ENCODE results near the gene OVCH1. TPM values are rescaled to one million over a fixed set of nuclear protein-coding genes. Genes with fewer than 3 reads are reported as not detected.

Gene OVCH1
- total RNA-seq = 0.12 and 0.53 TPM in 2 replicates
- not detected in 2 replicates for polyA plus RNA-seq

GRCh38 chr12:29497588-29497987 is at the start of gene OVCH1:
Gene OVCH1 (minus strand): TSS chr12:29497686. CDS start chr12:29497686, 0 bp downstream.
- WGBS (ENCODE audit: low lambda C conversion rate, missing lambda C conversion rate) = 95% methylated on average over 18 of the region's 18 CpGs

GRCh38 chr12:29547151-29547632 is 49.7 kb upstream of the OVCH1 start:
- no peaks in the 10 kb centered on the region for H3K27me3 ChIP-seq
- no peaks in the 10 kb centered on the region for H3K9me3 ChIP-seq (ENCODE audit: low read depth)
- H3K79me2 ChIP-seq = no peaks in the 10 kb centered on the region
- TF ChIP-seq EZH2 (IDR thresholded peaks at IDR 0.05; ENCODE audit: borderline replicate concordance) (no peak), EZH2phosphoT487 (IDR thresholded peaks at IDR 0.05; ENCODE audit: low read depth, severe bottlenecking, unreplicated experiment) (no peak), CTCF (IDR thresholded peaks at IDR 0.05; ENCODE audit: poor library complexity) (no peak)
- H3K4me2 ChIP-seq = no peak overlapping the region
- H4K20me1 ChIP-seq (ENCODE audit: insufficient read depth, poor library complexity, severe bottlenecking) = no peaks in the 10 kb centered on the region
- no peak for DNase-seq (ENCODE audit: low spot score)
- no peak overlapping the region for H3K4me3 ChIP-seq
- WGBS (ENCODE audit: low lambda C conversion rate, missing lambda C conversion rate) = 52% methylated on average over 4 of the region's 4 CpGs
- H3K4me1 ChIP-seq (ENCODE audit: insufficient read depth) = no peaks in the 10 kb centered on the region
- no peaks in the 10 kb centered on the region for H3K9me2 ChIP-seq (replicated peaks; ENCODE audit: insufficient read depth)
- no peaks in the 10 kb centered on the region for H3K36me3 ChIP-seq (replicated peaks; ENCODE audit: insufficient read depth, low read depth)
- no peak overlapping the region for H3K27ac ChIP-seq
- no peak overlapping the region for H2AFZ ChIP-seq

More at GRCh38 chr12:29497588-29497987, at the start of gene OVCH1:
- DNase-seq (ENCODE audit: low spot score) = no peak
- no peaks in the 10 kb centered on the region for H3K27me3 ChIP-seq
- H4K20me1 ChIP-seq (ENCODE audit: insufficient read depth, poor library complexity, severe bottlenecking) = no peaks in the 10 kb centered on the region
- no peaks in the 10 kb centered on the region for H3K79me2 ChIP-seq
- no peaks in the 10 kb centered on the region for H3K36me3 ChIP-seq (replicated peaks; ENCODE audit: insufficient read depth, low read depth)
- no peak within 1 kb of the TSS for H2AFZ ChIP-seq
- no peaks in the 10 kb centered on the region for H3K4me1 ChIP-seq (ENCODE audit: insufficient read depth)
- TF ChIP-seq EZH2 (IDR thresholded peaks at IDR 0.05; ENCODE audit: borderline replicate concordance) (no peak), CTCF (IDR thresholded peaks at IDR 0.05; ENCODE audit: poor library complexity) (no peak), EZH2phosphoT487 (IDR thresholded peaks at IDR 0.05; ENCODE audit: low read depth, severe bottlenecking, unreplicated experiment) (no peak)
- no peak within 1 kb of the TSS for H3K27ac ChIP-seq
- no peaks in the 10 kb centered on the region for H3K9me3 ChIP-seq (ENCODE audit: low read depth)
- no peak within 1 kb of the TSS for H3K4me3 ChIP-seq
- H3K4me2 ChIP-seq = no peak within 1 kb of the TSS
- no peaks in the 10 kb centered on the region for H3K9me2 ChIP-seq (replicated peaks; ENCODE audit: insufficient read depth)

GRCh38 chr12:29546000-29546399 is 48.5 kb upstream of the OVCH1 start:
- 91% methylated on average over 2 of the region's 2 CpGs for WGBS (ENCODE audit: low lambda C conversion rate, missing lambda C conversion rate)
- Histone ChIP-seq H3K9me2 (replicated peaks; ENCODE audit: insufficient read depth) (no peaks in the 10 kb centered on the region), H3K4me2 (no peak overlapping the region), H3K4me1 (ENCODE audit: insufficient read depth) (no peaks in the 10 kb centered on the region), H3K79me2 (no peaks in the 10 kb centered on the region), H3K9me3 (ENCODE audit: low read depth) (no peaks in the 10 kb centered on the region), H3K4me3 (no peak overlapping the region), H2AFZ (no peak overlapping the region), H3K36me3 (replicated peaks; ENCODE audit: insufficient read depth, low read depth) (no peaks in the 10 kb centered on the region), H3K27me3 (no peaks in the 10 kb centered on the region), H3K27ac (no peak overlapping the region), H4K20me1 (ENCODE audit: insufficient read depth, poor library complexity, severe bottlenecking) (no peaks in the 10 kb centered on the region)
- DNase-seq (ENCODE audit: low spot score) = no peak
- no peak for TF ChIP-seq EZH2phosphoT487 (IDR thresholded peaks at IDR 0.05; ENCODE audit: low read depth, severe bottlenecking, unreplicated experiment)
- no peak for TF ChIP-seq EZH2 (IDR thresholded peaks at IDR 0.05; ENCODE audit: borderline replicate concordance)
- no peak for TF ChIP-seq CTCF (IDR thresholded peaks at IDR 0.05; ENCODE audit: poor library complexity)

GRCh38 chr12:29545102-29545467 is 47.6 kb upstream of the OVCH1 start:
- no peak overlapping the region for H3K27ac ChIP-seq
- DNase-seq (ENCODE audit: low spot score) = no peak
- H3K27me3 ChIP-seq = no peaks in the 10 kb centered on the region
- H3K4me2 ChIP-seq = no peak overlapping the region
- no peaks in the 10 kb centered on the region for H3K36me3 ChIP-seq (replicated peaks; ENCODE audit: insufficient read depth, low read depth)
- no peaks in the 10 kb centered on the region for H3K9me3 ChIP-seq (ENCODE audit: low read depth)
- no peaks in the 10 kb centered on the region for H3K79me2 ChIP-seq
- no peak overlapping the region for H2AFZ ChIP-seq
- no peak overlapping the region for H3K4me3 ChIP-seq
- H3K9me2 ChIP-seq (replicated peaks; ENCODE audit: insufficient read depth) = no peaks in the 10 kb centered on the region
- 93% methylated on average over 4 of the region's 4 CpGs for WGBS (ENCODE audit: low lambda C conversion rate, missing lambda C conversion rate)
- TF ChIP-seq EZH2 (IDR thresholded peaks at IDR 0.05; ENCODE audit: borderline replicate concordance) = no peak
- no peak for TF ChIP-seq CTCF (IDR thresholded peaks at IDR 0.05; ENCODE audit: poor library complexity)
- H3K4me1 ChIP-seq (ENCODE audit: insufficient read depth) = no peaks in the 10 kb centered on the region
- H4K20me1 ChIP-seq (ENCODE audit: insufficient read depth, poor library complexity, severe bottlenecking) = no peaks in the 10 kb centered on the region

Measured in hepatocyte (in vitro differentiated cells).